Motor neuron (in vitro differentiated cells): ENCODE measurements around the gene VANGL2. TPM values are rescaled to one million over a fixed set of nuclear protein-coding genes. Genes with fewer than 3 reads are reported as not detected.

Source experiments
- ATAC-seq, 8 experiments: fragments of 200-7000 bp; cut with Tn5 transposase; replicated peaks in 6 of 8; 2 replicates each; pipeline ENCODE4 v1.8.0; 2021; ENCODE audit warnings: mild to moderate bottlenecking in 8 of 8, moderate library complexity in 8 of 8
- H3K27ac ChIP-seq, 2 donors: fragments of 250-450 bp; sonication (Bioruptor Pico); 2 replicates each; pipeline ENCODE4 v1.9.0; 2021; ENCODE audit warnings: antibody characterized with exemption in 2 of 2, mild to moderate bottlenecking in 2 of 2, moderate library complexity in 1 of 2
- H3K4me1 ChIP-seq, 2 donors: fragments of 250-450 bp; sonication (Bioruptor Pico); replicated peaks in 1 of 2; 2 replicates each; pipeline ENCODE4 v1.6.1; 2021; ENCODE audit warnings: antibody characterized with exemption in 2 of 2, mild to moderate bottlenecking in 2 of 2, moderate library complexity in 1 of 2
- H3K4me3 ChIP-seq, 5 donors: fragments of 250-450 bp; sonication (Bioruptor Pico); 2 replicates each; pipeline ENCODE4 v1.9.0; 2021; ENCODE audit warnings: antibody characterized with exemption in 5 of 5, mild to moderate bottlenecking in 5 of 5, moderate library complexity in 4 of 5
- WGBS, 10 experiments: fragments of 450-650 bp; shearing (Covaris generic); methylation state at CpG; one replicate each; pipeline ENCODE4 v1.0.0; 2022; 5-methylcytosine and 5-hydroxymethylcytosine counted together
- in situ Hi-C, 9 experiments: fragments of 400-800 bp; cut with MboI; loops; one replicate each; pipeline ENCODE4 v1.15.0; 2021; ENCODE audit warnings: low sequenced_read_pairs in 9 of 9, low pct_unique_long_range_greater_than_20kb in 2 of 9; ENCODE audit not compliant: unreplicated experiment in 9 of 9
- total RNA-seq, 8 experiments: library from RNA; unstranded; fragments of 300-600 nt; gene quantifications; 2 replicates each; pipeline versions ENCODE4 v1.2.3 to v1.2.4, GENCODE V29; 2022

The VANGL2 gene
- total RNA-seq, 8 experiments from 2014 or later: 0.46 to 98.3 (median 54.1) TPM

- in situ Hi-C loops: loop anchor here in 1 of 9 experiments (25.0 kb wide), 1 partner anchor 275 kb away; the partner anchor contains the start of genes IGSF8 and KCNJ9
- WGBS, 10 experiments: 0 to 67% (median 8%) methylated on average over 1 to 8 of the region's 9 CpGs; no CpG with 5 or more reads in 2 of the 10 experiments
Observed at GRCh38 chr1:160362168-160362957, 38.0 kb upstream of the VANGL2 start.

DNA sequence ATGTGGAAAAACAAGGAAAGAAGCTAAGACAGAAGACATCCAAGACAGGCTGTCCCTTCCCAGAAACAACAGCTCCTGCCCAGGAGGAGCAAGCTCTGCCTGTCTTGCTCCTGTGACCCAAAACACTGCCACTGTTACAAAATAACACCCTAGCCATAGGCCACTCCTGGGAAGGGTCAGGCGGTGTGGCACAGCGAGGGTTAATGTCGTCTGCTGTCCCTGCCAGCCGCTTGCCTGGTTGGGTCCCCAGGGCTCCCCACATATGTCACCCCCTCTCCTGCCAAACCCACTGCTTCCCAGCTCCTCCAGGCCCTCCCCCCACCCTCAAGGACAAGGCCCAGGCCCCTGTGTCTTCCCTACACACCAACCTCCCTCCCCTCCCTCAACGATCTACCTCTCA lies 37.4 kb upstream of the VANGL2 start:
- 0 to 33% (median 20%) methylated on average over 1 to 2 of the region's 5 CpGs; no CpG with 5 or more reads in 7 of the 10 experiments for WGBS, 10 experiments
- ATAC-seq: peak in 4 of 8 experiments; percentile 6 to 16 (median 9)
- Histone ChIP-seq H3K4me1 (peaks cover 71 to 72% of the 10 kb centered on the region in 2 donors), H3K4me3 (peak overlapping the region in 1 of 5 donors; percentile 12), H3K27ac (peak overlapping the region; percentile 93 to 99)
- in situ Hi-C loops: loop anchor here in 1 of 9 experiments (25.0 kb wide), 1 partner anchor 276 kb away; the partner anchor contains the start of genes IGSF8 and KCNJ9

More at GRCh38 chr1:160362168-160362957, 38.0 kb upstream of the VANGL2 start:
- peak in 7 of 8 experiments; percentile 15 to 75 (median 70) for ATAC-seq
- Histone ChIP-seq H3K4me3 (peak overlapping the region in 1 of 5 donors; percentile 12), H3K27ac (peak overlapping the region; percentile 93 to 99), H3K4me1 (peaks cover 65% of the 10 kb centered on the region in 2 donors)

DNA sequence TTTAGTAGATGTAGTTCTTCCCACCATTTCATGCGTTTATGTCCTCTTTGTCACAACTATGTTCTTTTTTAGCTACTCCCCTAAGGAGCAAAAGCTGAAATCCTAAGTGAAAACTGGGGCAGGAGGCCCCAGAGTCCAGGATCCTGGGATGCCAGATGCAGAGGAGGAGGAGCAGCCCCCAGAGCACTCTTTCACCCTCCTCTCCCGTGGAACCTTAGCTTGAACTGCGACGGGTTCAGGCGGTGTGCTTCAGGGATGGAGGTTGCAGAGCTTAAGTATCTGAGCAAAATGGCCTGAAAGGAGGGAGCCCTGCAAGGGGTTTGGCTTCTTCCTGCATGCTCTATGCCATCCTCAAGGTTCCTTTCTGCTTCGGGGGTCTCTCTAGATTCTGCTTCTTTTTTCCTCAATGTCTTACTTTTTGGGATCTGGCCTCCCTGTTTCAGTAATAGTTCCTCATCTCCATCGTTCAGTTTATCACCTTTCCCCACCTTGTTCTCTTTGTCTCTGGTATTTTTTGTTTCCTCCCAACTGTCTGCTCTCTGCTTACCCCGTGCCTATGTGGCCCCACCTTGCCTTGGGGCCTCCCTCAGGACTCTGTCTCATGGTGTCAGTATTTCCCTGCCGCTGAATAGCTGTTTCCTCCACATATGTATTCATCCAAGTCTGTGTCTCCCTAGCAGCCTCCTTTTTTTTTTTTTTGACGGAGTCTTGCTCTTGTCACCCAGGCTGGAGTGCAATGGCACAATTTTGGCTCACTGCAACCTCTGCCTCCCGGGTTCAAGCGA lies 36.2 kb upstream of the VANGL2 start:
- peaks cover 79 to 81% of the 10 kb centered on the region in 2 donors for H3K4me1 ChIP-seq
- H3K4me3 ChIP-seq: no peak overlapping the region
- peak overlapping the region; percentile 93 to 99 for H3K27ac ChIP-seq
- peak in 2 of 8 experiments; percentile 22 to 66 for ATAC-seq
- in situ Hi-C loops: loop anchor here in 1 of 9 experiments (25.0 kb wide), 1 partner anchor 277 kb away; the partner anchor contains the start of genes IGSF8 and KCNJ9
- 29 to 83% (median 58%) methylated on average over 3 to 10 of the region's 12 CpGs for WGBS, 10 experiments

- no CpG with 5 or more reads among the region's 1 CpG for WGBS, 10 experiments
- no peak for ATAC-seq
- Histone ChIP-seq H3K4me1 (peaks cover 79 to 82% of the 10 kb centered on the region in 2 donors), H3K27ac (peak overlapping the region; percentile 93 to 99), H3K4me3 (no peak overlapping the region)
- in situ Hi-C loops: loop anchor here in 1 of 9 experiments (25.0 kb wide), 1 partner anchor 278 kb away; the partner anchor contains the start of genes IGSF8 and KCNJ9
Observed at GRCh38 chr1:160365325-160365724, 35.0 kb upstream of the VANGL2 start.

- ATAC-seq: peak; percentile 26 to 90 (median 70)
- Histone ChIP-seq H3K4me3 (peak within 1 kb of the TSS; percentile 5 to 29 (median 27)), H3K27ac (peak within 1 kb of the TSS; percentile 93 to 99), H3K4me1 (peaks cover 67 to 70% of the 10 kb centered on the region in 2 donors)
- in situ Hi-C loops: loop anchor here in 1 of 9 experiments (25.0 kb wide), 1 partner anchor 280 kb away; the partner anchor contains the start of genes IGSF8 and KCNJ9
- WGBS, 10 experiments: 64 to 90% (median 65%) methylated on average over 2 to 4 of the region's 15 CpGs; no CpG with 5 or more reads in 6 of the 10 experiments
Observed at GRCh38 chr1:160366731-160367515, 33.4 kb upstream of the VANGL2 start, which contains the start of gene NHLH1. NHLH1 (plus strand) TSS chr1:160367071; CDS start chr1:160370732, 3,661 bp downstream.

GRCh38 chr1:160367516-160367900 lies 32.9 kb upstream of the VANGL2 start:
- H3K4me3 ChIP-seq: peak overlapping the region; percentile 5 to 29 (median 27)
- 0 to 50% (median 0%) methylated on average over 1 to 2 of the region's 4 CpGs; no CpG with 5 or more reads in 7 of the 10 experiments for WGBS, 10 experiments
- peaks cover 61 to 65% of the 10 kb centered on the region in 2 donors for H3K4me1 ChIP-seq
- no peak for ATAC-seq
- in situ Hi-C loops: loop anchor here in 1 of 9 experiments (25.0 kb wide), 1 partner anchor 280 kb away; the partner anchor contains the start of genes IGSF8 and KCNJ9
- peak overlapping the region; percentile 60 to 76 for H3K27ac ChIP-seq

DNA sequence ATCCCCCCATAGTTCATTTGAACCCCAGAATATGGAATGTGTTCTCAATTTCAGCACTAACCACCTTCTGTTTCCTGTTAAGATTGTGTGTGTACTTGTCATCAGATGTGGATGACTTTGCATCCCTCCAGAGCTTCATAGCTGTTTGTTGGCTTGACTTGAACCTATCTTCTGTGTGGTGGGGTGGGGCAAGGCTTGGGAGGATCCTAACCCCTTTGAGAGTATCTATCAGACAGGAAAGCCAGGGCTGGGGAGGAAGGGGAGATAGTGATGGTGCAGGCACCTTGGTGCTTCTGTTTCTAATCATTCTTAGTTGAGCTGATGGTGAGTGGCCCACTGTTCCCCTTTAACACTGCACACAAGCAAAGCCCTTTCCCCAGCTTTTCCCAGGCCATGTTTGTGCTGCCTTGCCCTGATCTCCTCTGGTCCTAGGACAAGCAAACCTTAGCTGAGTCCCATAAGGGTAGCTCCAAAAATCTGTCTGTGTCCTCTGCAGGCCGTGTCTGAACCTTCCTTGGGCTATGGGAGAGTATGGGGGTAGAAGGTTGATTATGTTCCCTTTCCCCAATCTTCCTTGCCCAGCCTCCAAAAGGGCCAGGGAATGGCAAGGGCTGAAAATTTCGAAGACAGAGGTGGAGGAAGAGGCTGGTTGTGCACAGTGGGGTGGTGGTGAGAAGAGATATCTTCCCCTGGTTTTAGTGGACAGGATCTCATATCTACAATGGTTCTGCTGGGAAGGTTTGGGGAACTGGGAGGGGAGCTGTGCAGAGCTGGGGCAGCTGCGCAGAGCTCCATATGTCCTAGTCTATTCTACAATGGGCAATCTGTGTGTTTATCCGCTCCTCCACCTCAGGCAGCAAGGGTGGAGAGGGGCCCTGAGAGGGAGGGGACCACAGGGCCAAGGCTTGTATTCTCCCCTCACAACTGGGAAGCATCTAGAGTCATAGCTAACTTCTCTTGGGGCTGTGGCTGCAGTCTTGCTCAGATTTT lies 32.1 kb upstream of the VANGL2 start:
- 40 to 82% (median 61%) methylated on average over 1 to 3 of the region's 4 CpGs; no CpG with 5 or more reads in 4 of the 10 experiments for whole genome bisulfite sequencing, 10 experiments
- Histone ChIP-seq H3K27ac (peak overlapping the region; percentile 60 to 76), H3K4me1 (peaks cover 54 to 57% of the 10 kb centered on the region in 2 donors), H3K4me3 (peak overlapping the region; percentile 5 to 29 (median 27))
- no peak for ATAC-seq
- in situ Hi-C loops: loop anchor here in 1 of 9 experiments (25.0 kb wide), 1 partner anchor 281 kb away; the partner anchor contains the start of genes IGSF8 and KCNJ9

GRCh38 chr1:160369087-160369486 lies 31.3 kb upstream of the VANGL2 start:
- WGBS, 10 experiments: 40 to 100% (median 83%) methylated on average over 1 of the region's 1 CpG; no CpG with 5 or more reads in 2 of the 10 experiments
- Histone ChIP-seq H3K4me1 (peaks cover 46 to 49% of the 10 kb centered on the region in 2 donors), H3K27ac (no peak overlapping the region), H3K4me3 (peak overlapping the region in 4 of 5 donors; percentile 7 to 29 (median 27))
- ATAC-seq: no peak
- in situ Hi-C loops: loop anchor here in 1 of 9 experiments (25.0 kb wide), 1 partner anchor 282 kb away; the partner anchor contains the start of genes IGSF8 and KCNJ9

DNA sequence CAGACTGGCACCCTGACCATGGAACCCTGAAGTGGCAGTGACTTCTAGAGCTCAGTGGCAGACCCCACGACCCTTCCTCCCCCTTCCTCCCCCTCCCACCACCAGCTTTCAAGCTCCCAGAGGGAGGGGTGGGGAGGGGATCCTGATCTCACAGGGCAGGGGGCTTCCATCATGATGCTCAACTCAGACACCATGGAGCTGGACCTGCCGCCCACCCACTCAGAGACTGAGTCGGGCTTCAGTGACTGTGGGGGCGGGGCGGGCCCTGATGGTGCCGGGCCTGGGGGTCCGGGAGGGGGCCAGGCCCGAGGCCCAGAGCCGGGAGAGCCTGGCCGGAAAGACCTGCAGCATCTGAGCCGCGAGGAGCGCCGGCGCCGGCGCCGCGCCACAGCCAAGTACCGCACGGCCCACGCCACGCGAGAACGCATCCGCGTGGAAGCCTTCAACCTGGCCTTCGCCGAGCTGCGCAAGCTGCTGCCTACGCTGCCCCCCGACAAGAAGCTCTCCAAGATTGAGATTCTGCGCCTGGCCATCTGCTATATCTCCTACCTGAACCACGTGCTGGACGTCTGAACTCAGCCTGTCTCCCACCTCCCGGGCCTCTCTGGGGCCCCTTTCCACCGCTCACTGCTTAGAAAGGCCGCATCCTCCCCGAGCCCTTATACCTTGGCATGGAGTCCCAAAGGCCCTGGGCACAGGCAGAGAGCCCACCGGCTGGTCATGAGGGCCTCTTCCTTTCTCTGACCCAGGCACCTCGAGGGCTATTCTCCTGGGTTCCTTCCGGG lies 29.6 kb upstream of the VANGL2 start:
- no peak for ATAC-seq
- WGBS, 10 experiments: 80 to 96% (median 87%) methylated on average over 1 to 31 of the region's 42 CpGs; no CpG with 5 or more reads in 4 of the 10 experiments
- in situ Hi-C loops: loop anchor here in 1 of 9 experiments (25.0 kb wide), 1 partner anchor 283 kb away; the partner anchor contains the start of genes IGSF8 and KCNJ9
- Histone ChIP-seq H3K4me1 (peaks cover 46 to 48% of the 10 kb centered on the region in 2 donors), H3K4me3 (no peak overlapping the region), H3K27ac (no peak overlapping the region)

GRCh38 chr1:160371346-160371631 lies 29.1 kb upstream of the VANGL2 start:
- Histone ChIP-seq H3K27ac (no peak overlapping the region), H3K4me3 (no peak overlapping the region), H3K4me1 (peaks cover 46 to 48% of the 10 kb centered on the region in 2 donors)
- in situ Hi-C loops: loop anchor here in 1 of 9 experiments (25.0 kb wide), 1 partner anchor 284 kb away; the partner anchor contains the start of genes IGSF8 and KCNJ9
- no peak for ATAC-seq
